CD14-positive monocyte (primary cell): ENCODE measurements around the gene PTPRN2. TPM values are rescaled to one million over a fixed set of nuclear protein-coding genes. Genes with fewer than 3 reads are reported as not detected.

Experiments used
- DNase-seq, 3 donors: peaks; one replicate each; pipeline ENCODE4 v3.0.0-alpha.2; 2011 to 2022
- H2AFZ ChIP-seq: 2 replicates; pipeline ENCODE4 v1.6.0; 2012; ENCODE audit warnings: mild to moderate bottlenecking, low read depth, low read length, inconsistent platforms; ENCODE audit not compliant: insufficient read depth, poor library complexity, severe bottlenecking
- H3K27ac ChIP-seq, 2 donors: 1 replicate in 1 of 2; 2 replicates in 1 of 2; pipeline ENCODE4 v1.5.1; 2012 to 2013; ENCODE audit warnings: low read length in 2 of 2, control low read depth in 1 of 2, inconsistent platforms in 1 of 2, low read depth in 1 of 2, mild to moderate bottlenecking in 1 of 2
- H3K27me3 ChIP-seq, 2 donors: one replicate each; pipeline versions ENCODE4 v1.6.0 to v1.6.1; 2011 to 2013; ENCODE audit warnings: low read length in 2 of 2; ENCODE audit not compliant: control insufficient read depth in 2 of 2, insufficient read depth in 2 of 2
- H3K36me3 ChIP-seq, 2 donors: replicated peaks in 1 of 2; 1 replicate in 1 of 2; 2 replicates in 1 of 2; pipeline versions ENCODE4 v1.5.1 to v1.6.1; 2012 to 2013; ENCODE audit warnings: low read length in 2 of 2, control low read depth in 1 of 2, inconsistent platforms in 1 of 2, mild to moderate bottlenecking in 1 of 2; ENCODE audit not compliant: insufficient read depth in 2 of 2, control insufficient read depth in 1 of 2
- H3K4me1 ChIP-seq, 2 donors: 1 replicate in 1 of 2; 2 replicates in 1 of 2; pipeline versions ENCODE4 v1.5.1 to v1.6.1; 2012 to 2013; ENCODE audit warnings: low read length in 2 of 2, control low read depth in 1 of 2, inconsistent platforms in 1 of 2, mild to moderate bottlenecking in 1 of 2, moderate library complexity in 1 of 2; ENCODE audit not compliant: insufficient read depth in 2 of 2, control insufficient read depth in 1 of 2
- H3K4me2 ChIP-seq: replicated peaks from 2 replicates; pipeline ENCODE3; 2012; ENCODE audit warnings: low read length, moderate library complexity, mild to moderate bottlenecking; ENCODE audit not compliant: poor library complexity, severe bottlenecking; ENCODE audit errors: extremely low read depth
- H3K4me3 ChIP-seq, 3 experiments: fragments of 200-600 bp in 1 of 3; sonication (generic) in 1 of 3; replicated peaks in 1 of 3; 1 replicate in 2 of 3; 2 replicates in 1 of 3; pipeline ENCODE4 v1.5.1; 2011 to 2013; ENCODE audit warnings: low read length in 3 of 3, mild to moderate bottlenecking in 3 of 3, control low read depth in 2 of 3, low read depth in 2 of 3, inconsistent platforms in 1 of 3, moderate library complexity in 1 of 3
- H3K79me2 ChIP-seq: 2 replicates; pipeline ENCODE4 v1.6.0; 2012; ENCODE audit warnings: mild to moderate bottlenecking, control low read depth, inconsistent platforms, low read length, moderate library complexity; ENCODE audit not compliant: insufficient read depth
- H3K9ac ChIP-seq: 2 replicates; pipeline ENCODE4 v1.6.0; 2017; ENCODE audit warnings: low read length, mild to moderate bottlenecking; ENCODE audit not compliant: insufficient read depth, poor library complexity, severe bottlenecking
- H3K9me3 ChIP-seq, 2 donors: replicated peaks in 1 of 2; 1 replicate in 1 of 2; 2 replicates in 1 of 2; pipeline versions ENCODE4 v1.5.1 to v1.6.1; 2012 to 2013; ENCODE audit warnings: low read length in 2 of 2, control low read depth in 1 of 2; ENCODE audit not compliant: control insufficient read depth in 1 of 2, insufficient read depth in 1 of 2
- H4K20me1 ChIP-seq: 2 replicates; pipeline ENCODE4 v1.6.0; 2012; ENCODE audit warnings: mild to moderate bottlenecking, low read length, control low read depth, moderate library complexity; ENCODE audit not compliant: insufficient read depth
- H3K27ac Mint-ChIP-seq, 7 donors: one replicate each; pipeline ENCODE4 v1.8.0; 2020; ENCODE audit warnings: mild to moderate bottlenecking in 7 of 7, mixed read lengths in 7 of 7, moderate library complexity in 6 of 7, inconsistent platforms in 2 of 7
- H3K27me3 Mint-ChIP-seq, 3 donors: one replicate each; pipeline ENCODE4 v1.8.0; 2021 to 2022; ENCODE audit warnings: low read depth in 3 of 3, mild to moderate bottlenecking in 3 of 3, mixed read lengths in 3 of 3, moderate library complexity in 3 of 3, inconsistent platforms in 1 of 3
- H3K36me3 Mint-ChIP-seq, 2 donors: one replicate each; pipeline ENCODE4 v1.8.0; 2020; ENCODE audit warnings: mixed read lengths in 2 of 2, inconsistent platforms in 1 of 2, mild to moderate bottlenecking in 1 of 2
- H3K4me1 Mint-ChIP-seq: one replicate; pipeline ENCODE4 v1.8.0; 2020; ENCODE audit warnings: mild to moderate bottlenecking, mixed read lengths
- H3K4me3 Mint-ChIP-seq, 2 donors: one replicate each; pipeline ENCODE4 v1.8.0; 2020; ENCODE audit warnings: mild to moderate bottlenecking in 2 of 2, mixed read lengths in 2 of 2, moderate library complexity in 1 of 2
- H3K9me3 Mint-ChIP-seq, 7 donors: one replicate each; pipeline ENCODE4 v1.8.0; 2020 to 2022; ENCODE audit warnings: mixed read lengths in 7 of 7, mild to moderate bottlenecking in 6 of 7, moderate library complexity in 6 of 7, inconsistent platforms in 2 of 7
- WGBS: methylation state at CpG from one replicate; pipeline ENCODE4 v1.1.5; 2013; ENCODE audit warnings: missing lambda C conversion rate; ENCODE audit not compliant: insufficient coverage; 5-methylcytosine and 5-hydroxymethylcytosine counted together
- intact Hi-C, 2 donors: fragments of 100-400 bp; cut with micrococcal nuclease; formaldehyde crosslinking; loops; one replicate each; pipeline versions ENCODE4 v1.15.0 to v1.15.1; 2023
- polyA plus RNA-seq, 3 donors: library from polyadenylated mRNA; depleted of rRNA in 1 of 3; unstranded in 2 of 3; stranded (reverse) in 1 of 3; fragments of 300-500 nt in 2 of 3; fragments of >200 nt in 1 of 3; fragmentation: Illumina TruSeq in 2 of 3; gene quantifications; 1 replicate in 2 of 3; 2 replicates in 1 of 3; pipeline ENCODE4 v1.2.3, GENCODE V29; 2012 to 2021
- TF ChIP-seq, protein P1 (sequence below): fragments of 200-600 bp; IDR thresholded peaks from one replicate; pipeline ENCODE4 v1.8.0; 2022; ENCODE audit warnings: antibody characterized with exemption, mild to moderate bottlenecking

The PTPRN2 gene
- polyA plus RNA-seq, 3 donors, result 0.25 to 1.4 (median 0.97) TPM

DNA sequence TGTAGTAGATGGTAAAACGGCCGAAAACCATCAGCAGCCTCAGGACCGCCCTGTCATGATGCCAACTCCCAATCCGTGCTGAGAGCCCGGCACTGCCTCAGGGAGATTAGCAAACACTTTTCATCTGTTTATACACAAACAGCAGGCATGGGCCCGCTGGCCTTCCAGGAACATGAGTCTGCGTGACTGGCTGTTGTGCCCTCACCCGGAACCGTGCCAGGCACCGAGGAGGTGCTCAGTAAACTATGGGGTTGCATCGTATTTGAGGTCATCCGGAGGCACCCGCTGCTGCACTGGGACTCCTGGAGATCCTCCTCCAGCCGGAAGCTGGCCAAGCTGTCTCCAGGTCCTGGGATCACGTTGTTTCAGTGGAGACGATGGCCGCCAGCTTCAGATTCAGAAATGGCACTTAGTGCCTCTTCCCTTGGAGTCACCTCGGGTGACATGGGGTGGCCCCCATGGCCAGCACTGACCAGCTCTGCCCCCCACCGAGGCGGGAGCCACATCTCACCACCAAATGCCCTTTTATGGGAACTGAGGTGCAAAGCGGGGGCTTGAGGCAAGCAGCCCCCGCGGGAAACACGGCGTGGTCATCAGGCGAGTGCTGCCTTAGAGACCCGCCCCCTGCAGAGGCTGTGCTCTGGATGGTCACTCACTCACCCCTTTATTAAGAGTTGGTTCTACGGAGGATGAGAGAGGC, 585.9 kb downstream of the PTPRN2 start:
- no peak overlapping the region for H3K27ac ChIP-seq
- H3K79me2 ChIP-seq, result no peaks in the 10 kb centered on the region
- H3K27ac Mint-ChIP-seq, result no peak overlapping the region
- WGBS, result 95% methylated on average over 18 of the region's 28 CpGs
- H3K27me3 ChIP-seq, result no peaks in the 10 kb centered on the region
- H3K36me3 ChIP-seq, result no peaks in the 10 kb centered on the region
- peaks cover 3 to 8% (median 4%) of the 10 kb centered on the region in 3 donors for H3K27me3 Mint-ChIP-seq
- no peak overlapping the region for H3K4me3 ChIP-seq
- no peaks in the 10 kb centered on the region for H3K9me3 Mint-ChIP-seq
- no peaks in the 10 kb centered on the region for H3K9me3 ChIP-seq
- no peaks in the 10 kb centered on the region for H3K36me3 Mint-ChIP-seq
- H3K4me1 Mint-ChIP-seq, result no peaks in the 10 kb centered on the region
- no peak for DNase-seq
- no peak overlapping the region for H3K4me3 Mint-ChIP-seq
- H4K20me1 ChIP-seq, result no peaks in the 10 kb centered on the region
- intact Hi-C loops, result no loop called here
- no peaks in the 10 kb centered on the region for H3K4me1 ChIP-seq
- H3K4me2 ChIP-seq, result no peak overlapping the region
- H2AFZ ChIP-seq, result no peak overlapping the region
- no peak overlapping the region for H3K9ac ChIP-seq
- TF ChIP-seq, protein P1, sequence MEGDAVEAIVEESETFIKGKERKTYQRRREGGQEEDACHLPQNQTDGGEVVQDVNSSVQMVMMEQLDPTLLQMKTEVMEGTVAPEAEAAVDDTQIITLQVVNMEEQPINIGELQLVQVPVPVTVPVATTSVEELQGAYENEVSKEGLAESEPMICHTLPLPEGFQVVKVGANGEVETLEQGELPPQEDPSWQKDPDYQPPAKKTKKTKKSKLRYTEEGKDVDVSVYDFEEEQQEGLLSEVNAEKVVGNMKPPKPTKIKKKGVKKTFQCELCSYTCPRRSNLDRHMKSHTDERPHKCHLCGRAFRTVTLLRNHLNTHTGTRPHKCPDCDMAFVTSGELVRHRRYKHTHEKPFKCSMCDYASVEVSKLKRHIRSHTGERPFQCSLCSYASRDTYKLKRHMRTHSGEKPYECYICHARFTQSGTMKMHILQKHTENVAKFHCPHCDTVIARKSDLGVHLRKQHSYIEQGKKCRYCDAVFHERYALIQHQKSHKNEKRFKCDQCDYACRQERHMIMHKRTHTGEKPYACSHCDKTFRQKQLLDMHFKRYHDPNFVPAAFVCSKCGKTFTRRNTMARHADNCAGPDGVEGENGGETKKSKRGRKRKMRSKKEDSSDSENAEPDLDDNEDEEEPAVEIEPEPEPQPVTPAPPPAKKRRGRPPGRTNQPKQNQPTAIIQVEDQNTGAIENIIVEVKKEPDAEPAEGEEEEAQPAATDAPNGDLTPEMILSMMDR, result no peak

DNA sequence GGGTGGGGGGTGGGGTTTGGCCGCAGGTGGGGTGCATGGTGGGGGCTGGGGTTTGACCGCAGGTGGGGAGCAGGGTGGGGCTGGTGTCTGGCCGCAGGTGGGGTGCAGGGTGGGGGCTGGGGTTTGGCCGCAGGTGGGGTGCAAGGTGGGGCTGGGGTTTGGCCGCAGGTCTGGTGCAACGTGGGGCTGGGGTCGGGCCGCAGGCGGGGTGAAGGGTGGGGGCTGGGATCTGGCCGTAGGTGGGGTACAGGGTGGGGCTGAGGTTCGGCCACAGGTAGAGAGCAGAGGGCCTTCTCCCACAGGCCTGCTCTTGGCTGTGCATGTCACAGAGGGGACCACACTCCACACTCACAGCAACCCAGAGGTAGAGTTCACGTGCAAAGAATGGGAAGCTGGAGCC, 586.6 kb downstream of the PTPRN2 start:
- Histone ChIP-seq H3K4me1 (no peaks in the 10 kb centered on the region), H3K4me2 (no peak overlapping the region), H3K4me3 (no peak overlapping the region), H2AFZ (no peak overlapping the region), H3K36me3 (no peaks in the 10 kb centered on the region), H4K20me1 (no peaks in the 10 kb centered on the region), H3K79me2 (no peaks in the 10 kb centered on the region), H3K27me3 (no peaks in the 10 kb centered on the region), H3K9me3 (no peaks in the 10 kb centered on the region), H3K27ac (no peak overlapping the region), H3K9ac (no peak overlapping the region)
- Mint-ChIP-seq H3K9me3 (peaks cover 0 to 2% (median 0%) of the 10 kb centered on the region in 7 donors), H3K36me3 (no peaks in the 10 kb centered on the region), H3K27ac (no peak overlapping the region), H3K27me3 (peaks cover 3 to 4% (median 4%) of the 10 kb centered on the region in 3 donors), H3K4me3 (no peak overlapping the region), H3K4me1 (no peaks in the 10 kb centered on the region)
- WGBS, result 100% methylated on average over 3 of the region's 12 CpGs
- DNase-seq, result no peak
- intact Hi-C loops, result no loop called here
- TF ChIP-seq, protein P1, result no peak
